NCI-H524 (cell line): ENCODE data around the gene OR5AP2.
"Not testable (repeated sequence)": the region's sequence is repeated elsewhere in the genome, so short reads cannot be mapped to it uniquely, and the experiment has no call there.

Source experiments
- DNase-seq, 2 experiments: peaks; one replicate each; lab custom pipeline; 2025; lab: John Stamatoyannopoulos, UW

Gene OR5AP2

GRCh38 chr11:56642339-56642738, at the start of gene OR5AP2:
OR5AP2 (minus strand) TSS chr11:56642439; CDS start chr11:56642439, 0 bp downstream.
- DNase-seq = no peak

GRCh38 chr11:56691179-56691578, 48.9 kb upstream of the OR5AP2 start:
- DNase-seq = not testable (repeated sequence)

- DNase-seq = no peak
Measured at GRCh38 chr11:56688554-56689100, 46.4 kb upstream of the OR5AP2 start.

GRCh38 chr11:56670984-56671383, 28.7 kb upstream of the OR5AP2 start:
- DNase-seq = no peak

- no peak for DNase-seq
Measured at GRCh38 chr11:56663386-56663785, 21.1 kb upstream of the OR5AP2 start, which contains the start of gene OR5AR1. OR5AR1 (plus strand) TSS chr11:56663686; CDS start chr11:56663686, 0 bp downstream.

- no peak for DNase-seq
Measured at GRCh38 chr11:56659755-56660154, 17.5 kb upstream of the OR5AP2 start.

GRCh38 chr11:56637500-56637899, 4.7 kb downstream of the OR5AP2 start:
- DNase-seq = no peak

GRCh38 chr11:56636861-56637260, 5.4 kb downstream of the OR5AP2 start:
- DNase-seq = no peak

- no peak for DNase-seq
Measured at GRCh38 chr11:56632329-56632728, 9.9 kb downstream of the OR5AP2 start.

GRCh38 chr11:56625946-56626345, 16.3 kb downstream of the OR5AP2 start:
- DNase-seq = no peak

- DNase-seq = no peak
Measured at GRCh38 chr11:56624661-56625110, 17.6 kb downstream of the OR5AP2 start.

- DNase-seq = no peak
Measured at GRCh38 chr11:56611174-56611573, 31.1 kb downstream of the OR5AP2 start.

- not testable (repeated sequence) for DNase-seq
Measured at GRCh38 chr11:56592088-56592717, 50.0 kb downstream of the OR5AP2 start.
